Measurements from ENCODE around the gene INPPL1.
"Not testable (repeated sequence)": the region's sequence is repeated elsewhere in the genome, so short reads cannot be mapped to it uniquely, and the experiment has no call there.

The INPPL1 gene

DNA sequence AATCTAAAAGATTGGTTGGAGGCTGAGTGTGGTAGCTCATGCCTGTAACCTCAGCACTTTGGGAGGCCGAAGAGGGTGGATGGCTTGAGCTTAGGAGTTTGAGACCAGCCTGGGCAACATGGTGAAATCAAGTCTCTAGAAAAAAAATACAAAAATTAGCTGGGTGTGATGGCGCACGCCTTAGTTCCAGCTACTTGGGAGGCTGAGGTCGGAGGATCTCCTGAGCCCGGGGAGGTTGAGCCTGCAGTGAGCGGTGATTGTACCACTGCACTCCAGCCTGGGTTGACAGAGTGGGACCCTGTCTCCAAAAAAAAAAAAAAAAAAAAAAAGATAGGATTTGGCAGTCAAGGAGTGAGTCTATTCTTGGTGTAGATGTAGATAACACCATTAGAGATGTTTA, 22.0 kb upstream of the INPPL1 start:
- DNase-seq (ENCODE audit: low spot score), result no peak
- H3K27ac ChIP-seq, result no peak overlapping the region
- TF ChIP-seq, protein P1, sequence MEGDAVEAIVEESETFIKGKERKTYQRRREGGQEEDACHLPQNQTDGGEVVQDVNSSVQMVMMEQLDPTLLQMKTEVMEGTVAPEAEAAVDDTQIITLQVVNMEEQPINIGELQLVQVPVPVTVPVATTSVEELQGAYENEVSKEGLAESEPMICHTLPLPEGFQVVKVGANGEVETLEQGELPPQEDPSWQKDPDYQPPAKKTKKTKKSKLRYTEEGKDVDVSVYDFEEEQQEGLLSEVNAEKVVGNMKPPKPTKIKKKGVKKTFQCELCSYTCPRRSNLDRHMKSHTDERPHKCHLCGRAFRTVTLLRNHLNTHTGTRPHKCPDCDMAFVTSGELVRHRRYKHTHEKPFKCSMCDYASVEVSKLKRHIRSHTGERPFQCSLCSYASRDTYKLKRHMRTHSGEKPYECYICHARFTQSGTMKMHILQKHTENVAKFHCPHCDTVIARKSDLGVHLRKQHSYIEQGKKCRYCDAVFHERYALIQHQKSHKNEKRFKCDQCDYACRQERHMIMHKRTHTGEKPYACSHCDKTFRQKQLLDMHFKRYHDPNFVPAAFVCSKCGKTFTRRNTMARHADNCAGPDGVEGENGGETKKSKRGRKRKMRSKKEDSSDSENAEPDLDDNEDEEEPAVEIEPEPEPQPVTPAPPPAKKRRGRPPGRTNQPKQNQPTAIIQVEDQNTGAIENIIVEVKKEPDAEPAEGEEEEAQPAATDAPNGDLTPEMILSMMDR (conservative IDR thresholded peaks at IDR 0.05; ENCODE audit: low read depth), result no peak
- CTCF ChIA-PET, result interaction anchor here (0.6 kb wide), 4 partner anchors 12 to 62 kb away, joined by 3 to 7 read pairs (median 4); no protein-coding TSS in a partner anchor
- POLR2A ChIA-PET (ENCODE audit: low non-redundant PET), result no interaction called here

GRCh38 chr11:72203163-72203562, 21.4 kb upstream of the INPPL1 start:
- CTCF ChIA-PET, result interaction anchor here (0.6 kb wide), 1 partner anchor 18 kb away, joined by 7 read pairs; no protein-coding TSS in a partner anchor
- no peak overlapping the region for H3K27ac ChIP-seq
- POLR2A ChIA-PET (ENCODE audit: low non-redundant PET), result no interaction called here
- TF ChIP-seq, protein P1 (conservative IDR thresholded peaks at IDR 0.05; ENCODE audit: low read depth), result no peak
- DNase-seq (ENCODE audit: low spot score), result no peak

DNA sequence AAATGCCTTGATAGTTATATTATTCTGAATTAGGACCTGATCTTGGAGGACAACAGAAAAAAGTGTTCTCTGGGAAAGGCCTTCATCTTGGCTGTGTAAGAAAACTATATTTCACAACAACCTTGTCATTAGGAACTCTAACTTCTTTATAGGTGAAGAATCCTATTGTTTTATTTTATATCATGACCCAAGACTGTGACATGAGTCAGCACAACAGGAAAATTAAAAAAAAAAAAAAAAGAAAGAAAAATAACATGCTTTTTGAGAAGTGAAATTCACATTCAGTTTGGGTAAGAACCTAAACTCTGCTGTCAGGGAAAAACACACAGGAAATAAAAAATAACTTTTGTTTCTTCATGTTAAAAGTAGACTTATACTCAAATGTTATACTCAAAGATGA, 19.7 kb upstream of the INPPL1 start:
- DNase-seq (ENCODE audit: low spot score), result no peak
- TF ChIP-seq, protein P1 (conservative IDR thresholded peaks at IDR 0.05; ENCODE audit: low read depth), result no peak
- CTCF ChIA-PET, result no interaction called here
- no peak overlapping the region for H3K27ac ChIP-seq
- POLR2A ChIA-PET (ENCODE audit: low non-redundant PET), result no interaction called here

GRCh38 chr11:72206794-72207193, 17.8 kb upstream of the INPPL1 start:
- CTCF ChIA-PET, result interaction anchor here (0.6 kb wide), 1 partner anchor 63 kb away, joined by 3 read pairs; no protein-coding TSS in a partner anchor
- DNase-seq (ENCODE audit: low spot score); H3K27ac ChIP-seq; POLR2A ChIA-PET (ENCODE audit: low non-redundant PET): not testable (repeated sequence)

DNA sequence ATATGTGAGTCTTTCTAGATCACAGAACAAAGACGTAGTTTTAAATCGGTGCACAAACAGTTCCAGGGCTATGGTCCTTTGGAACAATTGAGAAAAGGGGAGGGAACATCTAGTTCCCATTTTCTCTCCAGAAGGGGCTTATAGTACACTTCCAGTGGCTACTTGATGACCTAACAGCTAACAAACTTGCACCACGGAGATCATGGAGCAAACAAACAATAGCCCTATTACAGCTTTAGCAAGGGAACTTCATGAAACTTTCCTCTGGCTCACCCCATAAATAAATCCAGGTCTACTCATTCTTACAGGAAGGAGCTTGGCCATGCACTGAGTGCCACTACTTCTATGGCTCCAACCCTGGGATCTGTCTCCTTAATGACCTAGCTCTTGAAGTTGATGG, 16.3 kb upstream of the INPPL1 start:
- ChIA-PET CTCF (no interaction called here), POLR2A (ENCODE audit: low non-redundant PET) (no interaction called here)
- TF ChIP-seq, protein P1 (conservative IDR thresholded peaks at IDR 0.05; ENCODE audit: low read depth), result no peak
- no peak overlapping the region for H3K27ac ChIP-seq
- no peak for DNase-seq (ENCODE audit: low spot score)

DNA sequence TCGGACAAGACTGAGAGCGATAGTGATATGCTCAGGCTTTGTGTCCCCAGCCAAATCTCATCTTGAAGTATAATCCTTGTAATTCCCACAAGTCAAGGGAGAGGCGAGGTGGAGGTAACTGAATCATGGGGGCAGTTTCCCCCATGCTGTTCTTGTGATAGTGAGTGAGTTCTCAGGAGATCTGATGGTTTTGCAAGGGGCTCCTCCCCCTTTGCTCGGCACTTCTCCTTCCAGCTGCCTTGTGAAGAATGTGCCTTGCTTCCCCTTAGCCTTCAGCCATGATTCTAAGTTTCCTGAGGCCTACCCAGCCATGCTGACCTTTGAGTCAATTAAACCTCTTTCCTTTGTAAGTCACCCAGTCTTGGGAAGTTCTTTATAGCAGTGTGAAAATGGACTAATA, 15.5 kb upstream of the INPPL1 start:
- POLR2A ChIA-PET (ENCODE audit: low non-redundant PET), result no interaction called here
- DNase-seq (ENCODE audit: low spot score), result no peak
- no peak overlapping the region for H3K27ac ChIP-seq
- TF ChIP-seq, protein P1 (conservative IDR thresholded peaks at IDR 0.05; ENCODE audit: low read depth), result no peak
- CTCF ChIA-PET, result no interaction called here

GRCh38 chr11:72216638-72217037, 7.9 kb upstream of the INPPL1 start, which contains the start of gene FOLR2:
Gene FOLR2, plus strand, starts transcription at chr11:72216794. Its CDS starts 1,791 bp downstream, at chr11:72218585.
- CTCF ChIA-PET, result interaction anchor here (0.6 kb wide), 2 partner anchors 20 to 33 kb away, joined by 3 to 4 read pairs; no protein-coding TSS in a partner anchor
- TF ChIP-seq, protein P1 (conservative IDR thresholded peaks at IDR 0.05; ENCODE audit: low read depth), result no peak
- POLR2A ChIA-PET (ENCODE audit: low non-redundant PET), result no interaction called here
- no peak for DNase-seq (ENCODE audit: low spot score)
- no peak within 1 kb of the TSS for H3K27ac ChIP-seq

Data from RWPE1 (cell line).